Spleen (tissue), 11 donors: ENCODE data around the gene TNRC6B. TPM values are rescaled to one million over a fixed set of nuclear protein-coding genes. Genes with fewer than 3 reads are reported as not detected.
A peak's percentile ranks its signal among the peaks of the same experiment; 100 is the strongest.
"Not testable (repeated sequence)": the region's sequence is repeated elsewhere in the genome, so short reads cannot be mapped to it uniquely, and the experiment has no call there.

Experiments used
- DNase-seq: peaks from one replicate; pipeline ENCODE4 v3.0.0-alpha.2; 2020
- H3K27ac ChIP-seq, 8 donors: fragments of 200-600 bp; sonication (generic) in 7 of 8; 1 replicate in 4 of 8; 2 replicates in 4 of 8; pipeline versions ENCODE4 v1.5.0 to v1.8.0; 2016 to 2021; ENCODE audit warnings: inconsistent platforms in 4 of 8, mild to moderate bottlenecking in 4 of 8, moderate library complexity in 1 of 8
- H3K27me3 ChIP-seq, 7 donors: fragments of 200-600 bp; sonication (generic) in 6 of 7; replicated peaks in 1 of 7; 1 replicate in 4 of 7; 2 replicates in 3 of 7; pipeline versions ENCODE4 v1.5.0 to v1.8.0; 2016 to 2021; ENCODE audit warnings: inconsistent platforms in 3 of 7, mild to moderate bottlenecking in 1 of 7
- H3K36me3 ChIP-seq, 6 donors: fragments of 200-600 bp; sonication (generic) in 5 of 6; 1 replicate in 4 of 6; 2 replicates in 2 of 6; pipeline versions ENCODE4 v1.5.0 to v1.8.0; 2016 to 2021; ENCODE audit warnings: inconsistent platforms in 2 of 6
- H3K4me1 ChIP-seq, 6 donors: fragments of 200-600 bp; sonication (generic) in 5 of 6; 1 replicate in 3 of 6; 2 replicates in 3 of 6; pipeline versions ENCODE4 v1.5.0 to v1.8.0; 2016 to 2021; ENCODE audit warnings: inconsistent platforms in 3 of 6
- H3K4me3 ChIP-seq, 8 donors: fragments of 200-600 bp; sonication (generic) in 7 of 8; 1 replicate in 4 of 8; 2 replicates in 4 of 8; pipeline versions ENCODE4 v1.5.0 to v1.8.0; 2016 to 2021; ENCODE audit warnings: inconsistent platforms in 4 of 8, mild to moderate bottlenecking in 4 of 8, moderate library complexity in 2 of 8
- H3K9me3 ChIP-seq, 8 donors: fragments of 200-600 bp; sonication (generic) in 7 of 8; 1 replicate in 4 of 8; 2 replicates in 4 of 8; pipeline versions ENCODE4 v1.5.0 to v1.8.0; 2016 to 2021; ENCODE audit warnings: inconsistent platforms in 4 of 8
- POLR2A ChIP-seq, 3 donors: fragments of 450-650 bp; IDR thresholded peaks; one replicate each; pipeline ENCODE4 v1.5.1; 2017; ENCODE audit warnings: antibody characterized with exemption in 3 of 3, mild to moderate bottlenecking in 1 of 3
- POLR2AphosphoS5 ChIP-seq, 3 donors: sonication (generic); formaldehyde crosslinking; IDR thresholded peaks; one replicate each; pipeline ENCODE4 v1.5.1; 2017; ENCODE audit warnings: antibody characterized with exemption in 3 of 3
- WGBS, 5 donors: extraction: QIAGEN DNeasy Blood & Tissue Kit in 3 of 5; methylation state at CpG; one replicate each; pipeline versions ENCODE4 v1.1.5 to v1.1.7; 2013 to 2018; 5-methylcytosine and 5-hydroxymethylcytosine counted together
- intact Hi-C: fragments of 100-400 bp; cut with DNase I; formaldehyde crosslinking; loops from one replicate; pipeline ENCODE4 v1.15.0; 2023; ENCODE audit warnings: low total_unique reads
- polyA plus RNA-seq, 3 donors: library from polyadenylated mRNA; stranded (reverse); fragments of 200-250 nt; gene quantifications; one replicate each; pipeline ENCODE4 v1.2.1, GENCODE V29; 2013
- total RNA-seq, 7 donors: library from RNA; depleted of rRNA in 3 of 7; stranded (reverse); fragments of >200 nt in 3 of 7; fragmentation: NEBNext Ultra II Directional in 4 of 7; extraction: Animal tissue kit (Norgen Biotek cat#: 25700) in 4 of 7; gene quantifications; one replicate each; pipeline versions ENCODE4 v1.1.0 to v1.2.1, GENCODE V29; 2016 to 2021
- TF ChIP-seq, protein P1 (sequence below), 11 experiments: fragments of 200-600 bp in 7 of 11; fragments of 450-650 bp in 4 of 11; sonication (generic) in 4 of 11; IDR thresholded peaks in 8 of 11; conservative IDR thresholded peaks in 3 of 11; 1 replicate in 7 of 11; 2 replicates in 4 of 11; pipeline versions ENCODE4 v1.4.0 to v1.8.0; 2016 to 2021; ENCODE audit warnings: antibody characterized with exemption in 11 of 11, inconsistent platforms in 4 of 11, mild to moderate bottlenecking in 1 of 11
- donor health status: healthy with polysubstance abuse.
- donor health status: DM: no; HTN: no; CAD: no; lungs with moderate emphysema.
- donor health status: DM: no; HTN: no; CAD: no.
- donor health status: Bipolar disorder and iron deficiency.
- donor health status: healthy.
- donor health status: DM: no; HTN: no; CAD: no.
- donor health status: DM: yes; HTN: yes; CAD: no.

The TNRC6B gene
- total and polyA plus RNA-seq, 10 donors = 1.2 to 221 (median 95.3) TPM

DNA sequence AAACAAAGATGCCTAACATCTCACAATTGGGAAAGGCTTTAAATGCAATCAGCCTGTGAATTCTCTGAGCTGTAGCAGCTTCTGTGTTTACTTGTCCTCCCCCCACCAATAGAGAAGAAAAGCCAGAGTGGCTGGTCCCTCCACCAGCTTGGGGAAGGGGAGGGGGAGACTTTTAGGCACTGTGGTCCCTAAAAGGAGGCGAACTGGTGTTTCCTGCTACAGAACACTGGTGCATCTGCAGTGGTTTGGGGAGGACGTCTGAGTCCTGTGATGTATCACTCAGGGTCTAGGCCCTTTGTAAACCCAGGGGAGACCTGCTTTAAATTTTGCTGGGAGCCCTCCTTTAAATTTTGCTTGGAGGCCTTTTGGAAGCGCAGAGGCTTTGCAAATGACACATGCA is 16.9 kb downstream of the TNRC6B start:
- 45 to 68% (median 63%) methylated on average over 3 of the region's 3 CpGs for WGBS, 5 donors
- intact Hi-C loops = no loop called here

DNA sequence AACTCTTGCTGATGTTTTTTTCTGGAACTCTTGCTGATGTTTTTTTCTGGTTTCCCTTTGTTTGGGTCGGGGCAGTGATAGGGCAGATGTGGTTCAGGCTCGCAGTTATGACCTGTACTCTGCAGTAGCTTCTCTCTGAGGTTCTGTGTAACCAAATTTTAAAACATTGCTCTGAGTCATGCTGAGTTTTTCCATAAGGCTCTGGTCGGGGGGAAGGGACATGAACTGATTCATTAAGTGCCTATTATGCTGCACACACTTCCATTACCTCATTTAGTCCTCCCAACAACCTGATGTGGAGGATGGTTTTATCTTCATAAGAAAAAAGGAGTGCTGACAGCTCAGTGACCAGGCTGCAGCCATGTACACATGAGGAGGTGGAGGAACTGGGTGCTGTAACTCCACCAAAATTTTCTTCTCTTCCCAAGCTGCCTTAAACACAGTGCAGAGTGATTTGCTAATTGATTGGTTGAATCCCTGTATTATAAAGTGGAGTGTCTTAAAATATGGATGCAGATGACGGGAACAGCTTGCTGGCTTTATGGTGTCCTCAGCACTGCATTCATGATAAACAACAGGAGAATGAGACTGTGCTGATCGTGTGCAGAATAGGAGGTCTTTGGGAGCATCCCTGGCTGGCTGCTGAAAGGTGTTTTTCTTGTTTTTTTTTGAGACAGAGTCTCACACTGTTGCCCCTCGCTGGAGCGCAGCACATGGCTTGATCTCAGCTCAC is 19.1 kb downstream of the TNRC6B start:
- Histone ChIP-seq H3K27me3 (no peaks in the 10 kb centered on the region), H3K27ac (peak overlapping the region in 1 of 8 donors; percentile 3), H3K9me3 (no peaks in the 10 kb centered on the region), H3K4me3 (no peak overlapping the region), H3K36me3 (peaks cover 0 to 15% (median 1%) of the 10 kb centered on the region in 6 donors), H3K4me1 (peaks cover 10 to 93% (median 66%) of the 10 kb centered on the region in 6 donors)
- no peak for TF ChIP-seq POLR2A (IDR thresholded peaks at IDR 0.05)
- TF ChIP-seq, protein P1, sequence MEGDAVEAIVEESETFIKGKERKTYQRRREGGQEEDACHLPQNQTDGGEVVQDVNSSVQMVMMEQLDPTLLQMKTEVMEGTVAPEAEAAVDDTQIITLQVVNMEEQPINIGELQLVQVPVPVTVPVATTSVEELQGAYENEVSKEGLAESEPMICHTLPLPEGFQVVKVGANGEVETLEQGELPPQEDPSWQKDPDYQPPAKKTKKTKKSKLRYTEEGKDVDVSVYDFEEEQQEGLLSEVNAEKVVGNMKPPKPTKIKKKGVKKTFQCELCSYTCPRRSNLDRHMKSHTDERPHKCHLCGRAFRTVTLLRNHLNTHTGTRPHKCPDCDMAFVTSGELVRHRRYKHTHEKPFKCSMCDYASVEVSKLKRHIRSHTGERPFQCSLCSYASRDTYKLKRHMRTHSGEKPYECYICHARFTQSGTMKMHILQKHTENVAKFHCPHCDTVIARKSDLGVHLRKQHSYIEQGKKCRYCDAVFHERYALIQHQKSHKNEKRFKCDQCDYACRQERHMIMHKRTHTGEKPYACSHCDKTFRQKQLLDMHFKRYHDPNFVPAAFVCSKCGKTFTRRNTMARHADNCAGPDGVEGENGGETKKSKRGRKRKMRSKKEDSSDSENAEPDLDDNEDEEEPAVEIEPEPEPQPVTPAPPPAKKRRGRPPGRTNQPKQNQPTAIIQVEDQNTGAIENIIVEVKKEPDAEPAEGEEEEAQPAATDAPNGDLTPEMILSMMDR (IDR thresholded peaks at IDR 0.05 in 8 of 11, conservative IDR thresholded peaks at IDR 0.05 in 3 of 11) = no peak
- TF ChIP-seq POLR2AphosphoS5 (IDR thresholded peaks at IDR 0.05) = no peak
- DNase-seq = no peak
- intact Hi-C loops = no loop called here
- 73 to 82% (median 78%) methylated on average over 7 of the region's 7 CpGs for WGBS, 5 donors

More for the DNA sequence above, 16.9 kb downstream of the TNRC6B start:
- peak overlapping the region in 1 of 8 donors; percentile 40 for H3K27ac ChIP-seq
- H3K27me3 ChIP-seq = no peaks in the 10 kb centered on the region
- peaks cover 10 to 91% (median 68%) of the 10 kb centered on the region in 6 donors for H3K4me1 ChIP-seq
- H3K36me3 ChIP-seq = peaks cover 0 to 10% (median 1%) of the 10 kb centered on the region in 6 donors
- no peaks in the 10 kb centered on the region for H3K9me3 ChIP-seq
- no peak for DNase-seq
- no peak overlapping the region for H3K4me3 ChIP-seq
- TF ChIP-seq, protein P1 (IDR thresholded peaks at IDR 0.05 in 8 of 11, conservative IDR thresholded peaks at IDR 0.05 in 3 of 11) = no peak
- TF ChIP-seq POLR2AphosphoS5 (IDR thresholded peaks at IDR 0.05) = peak in 1 of 3 donors; percentile 11

DNA sequence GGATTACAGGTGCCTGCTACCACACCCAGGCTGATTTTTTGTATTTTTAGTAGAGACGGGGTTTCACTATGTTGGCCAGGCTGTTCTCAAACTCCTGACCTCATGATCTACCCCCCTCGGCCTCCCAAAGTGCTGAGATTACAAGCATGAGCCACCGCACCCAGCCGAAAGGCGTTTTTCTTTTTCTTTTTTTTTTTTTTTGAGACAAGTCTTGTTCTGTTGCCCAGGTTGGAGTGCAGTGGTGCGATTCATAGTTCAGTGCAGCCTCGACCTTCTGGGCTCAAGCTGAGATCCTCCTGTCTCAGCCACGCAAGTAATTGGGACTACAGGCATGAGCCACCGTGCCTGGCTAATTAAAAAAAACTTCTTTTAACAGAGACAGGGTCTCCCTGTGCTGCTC is 19.7 kb downstream of the TNRC6B start:
- DNase-seq, H3K27me3 ChIP-seq, H3K4me3 ChIP-seq, H3K27ac ChIP-seq, H3K9me3 ChIP-seq, intact Hi-C loops: not testable (repeated sequence)
- H3K36me3 ChIP-seq = peaks cover 0 to 15% (median 1%) of the 10 kb centered on the region in 6 donors
- H3K4me1 ChIP-seq = peaks cover 14 to 93% (median 67%) of the 10 kb centered on the region in 6 donors
- 87 to 91% (median 89%) methylated on average over 9 of the region's 9 CpGs for WGBS, 5 donors

DNA sequence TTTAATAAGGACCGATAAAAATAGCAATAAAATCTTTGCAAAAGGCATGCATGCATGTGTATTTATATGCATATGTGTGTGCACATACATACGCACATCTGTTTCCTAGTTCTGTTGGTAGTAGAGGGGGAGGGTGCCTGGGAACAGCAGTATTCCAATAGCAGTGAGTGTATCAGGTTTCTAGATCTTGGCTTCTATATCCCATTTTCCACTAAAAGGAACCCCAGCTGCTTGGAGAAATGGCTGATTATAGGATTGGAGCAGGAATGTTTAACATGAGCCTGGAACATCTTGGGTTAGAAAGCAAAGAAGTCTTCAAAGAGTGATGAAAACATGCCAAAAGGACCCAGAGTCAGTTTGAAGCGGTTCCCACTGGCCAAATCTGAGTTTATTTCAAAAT is 21.0 kb downstream of the TNRC6B start:
- H3K9me3 ChIP-seq = no peaks in the 10 kb centered on the region
- no peak for DNase-seq
- 85 to 97% (median 94%) methylated on average over 3 of the region's 3 CpGs for WGBS, 5 donors
- H3K4me3 ChIP-seq = no peak overlapping the region
- TF ChIP-seq, protein P1 (IDR thresholded peaks at IDR 0.05 in 8 of 11, conservative IDR thresholded peaks at IDR 0.05 in 3 of 11) = no peak
- no peak for TF ChIP-seq POLR2A (IDR thresholded peaks at IDR 0.05)
- TF ChIP-seq POLR2AphosphoS5 (IDR thresholded peaks at IDR 0.05) = no peak
- no peaks in the 10 kb centered on the region for H3K27me3 ChIP-seq
- intact Hi-C loops = no loop called here
- no peak overlapping the region for H3K27ac ChIP-seq
- peaks cover 16 to 93% (median 67%) of the 10 kb centered on the region in 6 donors for H3K4me1 ChIP-seq
- H3K36me3 ChIP-seq = peaks cover 0 to 15% (median 0%) of the 10 kb centered on the region in 6 donors
